ENCODE results near the gene L1TD1.
"Not testable (repeated sequence)": the region's sequence is repeated elsewhere in the genome, so short reads cannot be mapped to it uniquely, and the experiment has no call there.

L1TD1 gene

GRCh38 chr1:62208087-62208486, 13.4 kb downstream of the L1TD1 start:
- no peak for DNase-seq

GRCh38 chr1:62208970-62209369, 14.3 kb downstream of the L1TD1 start:
- DNase-seq: no peak

- no peak for DNase-seq
Observed at GRCh38 chr1:62209931-62210595, 15.4 kb downstream of the L1TD1 start.

GRCh38 chr1:62210960-62211359, 16.3 kb downstream of the L1TD1 start:
- DNase-seq: no peak

- DNase-seq: no peak
Observed at GRCh38 chr1:62212411-62212810, 17.8 kb downstream of the L1TD1 start.

- DNase-seq: no peak
Observed at GRCh38 chr1:62213075-62213914, 18.6 kb downstream of the L1TD1 start.

GRCh38 chr1:62218604-62219003, 24.0 kb downstream of the L1TD1 start:
- DNase-seq: no peak

- DNase-seq: not testable (repeated sequence)
Observed at GRCh38 chr1:62220456-62220855, 25.8 kb downstream of the L1TD1 start.

GRCh38 chr1:62221171-62221570, 26.5 kb downstream of the L1TD1 start:
- no peak for DNase-seq

GRCh38 chr1:62222321-62222720, 27.7 kb downstream of the L1TD1 start:
- no peak for DNase-seq

GRCh38 chr1:62224182-62224581, 29.5 kb downstream of the L1TD1 start:
- DNase-seq: no peak

- DNase-seq: no peak
Observed at GRCh38 chr1:62227496-62227895, 32.8 kb downstream of the L1TD1 start.

- no peak for DNase-seq
Observed at GRCh38 chr1:62228136-62228882, 33.7 kb downstream of the L1TD1 start.

GRCh38 chr1:62228883-62229187, 34.2 kb downstream of the L1TD1 start:
- no peak for DNase-seq

- no peak for DNase-seq
Observed at GRCh38 chr1:62229468-62229867, 34.8 kb downstream of the L1TD1 start.

- DNase-seq: no peak
Observed at GRCh38 chr1:62229932-62230331, 35.3 kb downstream of the L1TD1 start.

GRCh38 chr1:62230718-62231117, 36.1 kb downstream of the L1TD1 start:
- no peak for DNase-seq

GRCh38 chr1:62232871-62233278, 38.2 kb downstream of the L1TD1 start:
- no peak for DNase-seq

- no peak for DNase-seq
Observed at GRCh38 chr1:62233926-62234450, 39.3 kb downstream of the L1TD1 start.

GRCh38 chr1:62234688-62235087, 40.0 kb downstream of the L1TD1 start:
- DNase-seq: no peak

- no peak for DNase-seq
Observed at GRCh38 chr1:62235576-62235975, 40.9 kb downstream of the L1TD1 start.

- no peak for DNase-seq
Observed at GRCh38 chr1:62237361-62237760, 42.7 kb downstream of the L1TD1 start.

GRCh38 chr1:62237950-62238374, 43.3 kb downstream of the L1TD1 start:
- DNase-seq: no peak

GRCh38 chr1:62238507-62238906, 43.9 kb downstream of the L1TD1 start:
- no peak for DNase-seq
